ENCODE measurements around the gene CDH4. TPM values are rescaled to one million over a fixed set of nuclear protein-coding genes. Genes with fewer than 3 reads are reported as not detected.
A peak's percentile ranks its signal among the peaks of the same experiment; 100 is the strongest.

Gene CDH4
- total and polyA plus RNA-seq, 2 of the 13 experiments (the other 11 are each of a cell fraction or from before 2014, with no cell fraction given), result not detected

DNA sequence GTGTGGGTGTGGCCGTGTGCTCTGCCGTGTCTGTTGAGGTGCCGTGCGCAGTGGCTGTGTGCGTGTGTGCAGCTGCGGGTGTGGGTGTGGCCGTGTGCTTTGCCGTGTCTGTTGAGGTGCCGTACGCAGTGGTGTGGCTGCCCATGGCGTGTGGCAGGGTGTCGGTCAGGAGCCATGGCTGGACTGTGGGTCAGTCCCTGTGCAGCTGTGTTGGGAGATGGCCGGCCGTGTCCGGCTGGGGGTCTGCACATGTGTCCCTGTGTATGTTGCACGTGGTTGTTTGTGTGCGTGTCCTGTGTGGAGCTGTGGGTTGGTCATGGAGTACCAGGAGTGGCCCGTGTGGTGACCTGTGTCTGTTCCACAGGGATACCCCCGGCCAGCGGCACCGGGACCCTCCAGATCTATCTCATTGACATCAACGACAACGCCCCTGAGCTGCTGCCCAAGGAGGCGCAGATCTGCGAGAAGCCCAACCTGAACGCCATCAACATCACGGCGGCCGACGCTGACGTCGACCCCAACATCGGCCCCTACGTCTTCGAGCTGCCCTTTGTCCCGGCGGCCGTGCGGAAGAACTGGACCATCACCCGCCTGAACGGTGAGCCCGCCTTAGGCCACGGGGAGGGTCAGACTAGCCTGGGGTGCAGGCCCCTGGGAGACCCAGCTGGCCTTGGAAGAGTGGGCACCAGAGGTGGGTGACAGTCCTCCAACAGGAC, 675.9 kb downstream of the CDH4 start (continued):
- TF ChIP-seq, protein P1, sequence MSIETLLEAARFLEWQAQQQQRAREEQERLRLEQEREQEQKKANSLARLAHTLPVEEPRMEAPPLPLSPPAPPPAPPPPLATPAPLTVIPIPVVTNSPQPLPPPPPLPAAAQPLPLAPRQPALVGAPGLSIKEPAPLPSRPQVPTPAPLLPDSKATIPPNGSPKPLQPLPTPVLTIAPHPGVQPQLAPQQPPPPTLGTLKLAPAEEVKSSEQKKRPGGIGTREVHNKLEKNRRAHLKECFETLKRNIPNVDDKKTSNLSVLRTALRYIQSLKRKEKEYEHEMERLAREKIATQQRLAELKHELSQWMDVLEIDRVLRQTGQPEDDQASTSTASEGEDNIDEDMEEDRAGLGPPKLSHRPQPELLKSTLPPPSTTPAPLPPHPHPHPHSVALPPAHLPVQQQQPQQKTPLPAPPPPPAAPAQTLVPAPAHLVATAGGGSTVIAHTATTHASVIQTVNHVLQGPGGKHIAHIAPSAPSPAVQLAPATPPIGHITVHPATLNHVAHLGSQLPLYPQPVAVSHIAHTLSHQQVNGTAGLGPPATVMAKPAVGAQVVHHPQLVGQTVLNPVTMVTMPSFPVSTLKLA (IDR thresholded peaks at IDR 0.05), result peak; percentile 100
- TF ChIP-seq POLR2AphosphoS5 (IDR thresholded peaks at IDR 0.05; ENCODE audit: low read depth, low read length), result no peak
- TF ChIP-seq, protein P2, sequence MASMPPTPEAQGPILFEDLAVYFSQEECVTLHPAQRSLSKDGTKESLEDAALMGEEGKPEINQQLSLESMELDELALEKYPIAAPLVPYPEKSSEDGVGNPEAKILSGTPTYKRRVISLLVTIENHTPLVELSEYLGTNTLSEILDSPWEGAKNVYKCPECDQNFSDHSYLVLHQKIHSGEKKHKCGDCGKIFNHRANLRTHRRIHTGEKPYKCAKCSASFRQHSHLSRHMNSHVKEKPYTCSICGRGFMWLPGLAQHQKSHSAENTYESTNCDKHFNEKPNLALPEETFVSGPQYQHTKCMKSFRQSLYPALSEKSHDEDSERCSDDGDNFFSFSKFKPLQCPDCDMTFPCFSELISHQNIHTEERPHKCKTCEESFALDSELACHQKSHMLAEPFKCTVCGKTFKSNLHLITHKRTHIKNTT (CRISPR knock-in tag; IDR thresholded peaks at IDR 0.05), result no peak
- TF ChIP-seq SRF (IDR thresholded peaks at IDR 0.05; ENCODE audit: low read depth, low read length), result no peak
- TF ChIP-seq, protein P3, sequence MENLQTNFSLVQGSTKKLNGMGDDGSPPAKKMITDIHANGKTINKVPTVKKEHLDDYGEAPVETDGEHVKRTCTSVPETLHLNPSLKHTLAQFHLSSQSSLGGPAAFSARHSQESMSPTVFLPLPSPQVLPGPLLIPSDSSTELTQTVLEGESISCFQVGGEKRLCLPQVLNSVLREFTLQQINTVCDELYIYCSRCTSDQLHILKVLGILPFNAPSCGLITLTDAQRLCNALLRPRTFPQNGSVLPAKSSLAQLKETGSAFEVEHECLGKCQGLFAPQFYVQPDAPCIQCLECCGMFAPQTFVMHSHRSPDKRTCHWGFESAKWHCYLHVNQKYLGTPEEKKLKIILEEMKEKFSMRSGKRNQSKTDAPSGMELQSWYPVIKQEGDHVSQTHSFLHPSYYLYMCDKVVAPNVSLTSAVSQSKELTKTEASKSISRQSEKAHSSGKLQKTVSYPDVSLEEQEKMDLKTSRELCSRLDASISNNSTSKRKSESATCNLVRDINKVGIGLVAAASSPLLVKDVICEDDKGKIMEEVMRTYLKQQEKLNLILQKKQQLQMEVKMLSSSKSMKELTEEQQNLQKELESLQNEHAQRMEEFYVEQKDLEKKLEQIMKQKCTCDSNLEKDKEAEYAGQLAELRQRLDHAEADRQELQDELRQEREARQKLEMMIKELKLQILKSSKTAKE (CRISPR knock-in tag; IDR thresholded peaks at IDR 0.05; ENCODE audit: borderline replicate concordance), result no peak
- TF ChIP-seq ZMAT3 (CRISPR knock-in tag; conservative IDR thresholded peaks at IDR 0.05), result no peak
- no peak for TF ChIP-seq IKZF1 (IDR thresholded peaks at IDR 0.05)
- no peak for TF ChIP-seq EEA1 (CRISPR knock-in tag; IDR thresholded peaks at IDR 0.05; ENCODE audit: borderline replicate concordance)

All from HepG2 (cell line).